HG03135 (cell line): Measurements from ENCODE around the gene RNF103.
"Not testable (repeated sequence)": the region's sequence is repeated elsewhere in the genome, so short reads cannot be mapped to it uniquely, and the experiment has no call there.

Source experiments
- ATAC-seq: cut with Tn5 transposase; IDR thresholded peaks from one replicate; pipeline ENCODE4 v1.9.1; 2021; ENCODE audit warnings: mild to moderate bottlenecking, moderate library complexity; ENCODE audit not compliant: unreplicated experiment

RNF103 gene

GRCh38 chr2:86623494-86624266, at the start of gene RNF103:
Gene RNF103, minus strand, starts transcription at chr2:86623865. Its CDS starts 979 bp downstream, at chr2:86622886.
- ATAC-seq, result peak; percentile 80

- no peak for ATAC-seq
Observed at GRCh38 chr2:86673011-86673410, 49.3 kb upstream of the RNF103 start.

- no peak for ATAC-seq
Observed at GRCh38 chr2:86672027-86672545, 48.4 kb upstream of the RNF103 start.

GRCh38 chr2:86671337-86671981, 47.8 kb upstream of the RNF103 start:
- no peak for ATAC-seq

- ATAC-seq, result not testable (repeated sequence)
Observed at GRCh38 chr2:86669323-86669722, 45.7 kb upstream of the RNF103 start.

- ATAC-seq, result no peak
Observed at GRCh38 chr2:86661333-86661732, 37.7 kb upstream of the RNF103 start.

- ATAC-seq, result no peak
Observed at GRCh38 chr2:86650188-86650587, 26.5 kb upstream of the RNF103 start.

- no peak for ATAC-seq
Observed at GRCh38 chr2:86649119-86649947, 25.7 kb upstream of the RNF103 start.

- ATAC-seq, result no peak
Observed at GRCh38 chr2:86648681-86649080, 25.0 kb upstream of the RNF103 start.

GRCh38 chr2:86646865-86647264, 23.2 kb upstream of the RNF103 start:
- no peak for ATAC-seq

GRCh38 chr2:86646329-86646728, 22.7 kb upstream of the RNF103 start:
- no peak for ATAC-seq

- ATAC-seq, result no peak
Observed at GRCh38 chr2:86645752-86646151, 22.1 kb upstream of the RNF103 start.

- ATAC-seq, result no peak
Observed at GRCh38 chr2:86638712-86639111, 15.0 kb upstream of the RNF103 start.

- no peak for ATAC-seq
Observed at GRCh38 chr2:86636842-86637241, 13.2 kb upstream of the RNF103 start.

GRCh38 chr2:86634352-86634751, 10.7 kb upstream of the RNF103 start:
- no peak for ATAC-seq

- no peak for ATAC-seq
Observed at GRCh38 chr2:86633155-86633651, 9.5 kb upstream of the RNF103 start.

- ATAC-seq, result no peak
Observed at GRCh38 chr2:86632672-86633071, 9.0 kb upstream of the RNF103 start.

- no peak for ATAC-seq
Observed at GRCh38 chr2:86631846-86632485, 8.3 kb upstream of the RNF103 start.

GRCh38 chr2:86628091-86628522, 4.4 kb upstream of the RNF103 start:
- no peak for ATAC-seq

- no peak for ATAC-seq
Observed at GRCh38 chr2:86627550-86627949, 3.9 kb upstream of the RNF103 start.

GRCh38 chr2:86625096-86625495, 1.4 kb upstream of the RNF103 start:
- no peak for ATAC-seq
